Measurements from ENCODE around the gene TMEM114. TPM values are rescaled to one million over a fixed set of nuclear protein-coding genes. Genes with fewer than 3 reads are reported as not detected.
A peak's percentile ranks its signal among the peaks of the same experiment; 100 is the strongest.

TMEM114 gene
- total RNA-seq, 1 donor from 2014 or later: not detected

DNA sequence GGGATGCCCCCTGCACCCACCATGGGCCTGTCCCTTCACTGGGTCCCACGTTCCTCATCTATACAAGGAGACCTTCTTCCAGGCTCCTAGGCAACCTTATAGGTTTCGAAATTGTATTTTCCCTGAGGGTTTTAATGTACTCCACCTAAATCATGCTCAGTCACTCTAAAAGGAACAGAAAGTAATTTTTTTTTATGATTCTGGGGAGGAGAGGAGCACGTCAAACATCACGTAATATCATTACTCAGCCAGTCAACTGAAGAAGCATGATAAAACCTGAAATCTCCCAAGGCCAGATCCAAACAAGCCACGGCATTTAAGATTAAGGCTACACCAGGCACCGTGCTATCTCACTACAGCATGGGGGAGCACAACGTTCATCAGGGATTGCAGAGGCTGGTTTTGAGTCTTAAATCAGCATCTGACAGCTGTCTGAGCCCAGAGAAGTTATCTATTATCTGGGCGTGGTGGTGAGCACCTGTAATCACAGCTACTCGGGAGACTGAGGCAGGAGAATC, 3.9 kb upstream of the TMEM114 start:
- Histone ChIP-seq H3K27me3 (peaks cover 5% of the 10 kb centered on the region), H3K36me3 (no peaks in the 10 kb centered on the region), H3K27ac (no peak overlapping the region), H3K4me1 (peaks cover 0 to 3% of the 10 kb centered on the region in 2 donors), H3K9me3 (peaks cover 0 to 7% of the 10 kb centered on the region in 2 donors), H3K4me3 (no peak overlapping the region)
- DNase-seq (ENCODE audit: low spot score in 2 of 2): no peak
- intact Hi-C loops (cut with DNase I): no loop called here
- TF ChIP-seq, protein P1, sequence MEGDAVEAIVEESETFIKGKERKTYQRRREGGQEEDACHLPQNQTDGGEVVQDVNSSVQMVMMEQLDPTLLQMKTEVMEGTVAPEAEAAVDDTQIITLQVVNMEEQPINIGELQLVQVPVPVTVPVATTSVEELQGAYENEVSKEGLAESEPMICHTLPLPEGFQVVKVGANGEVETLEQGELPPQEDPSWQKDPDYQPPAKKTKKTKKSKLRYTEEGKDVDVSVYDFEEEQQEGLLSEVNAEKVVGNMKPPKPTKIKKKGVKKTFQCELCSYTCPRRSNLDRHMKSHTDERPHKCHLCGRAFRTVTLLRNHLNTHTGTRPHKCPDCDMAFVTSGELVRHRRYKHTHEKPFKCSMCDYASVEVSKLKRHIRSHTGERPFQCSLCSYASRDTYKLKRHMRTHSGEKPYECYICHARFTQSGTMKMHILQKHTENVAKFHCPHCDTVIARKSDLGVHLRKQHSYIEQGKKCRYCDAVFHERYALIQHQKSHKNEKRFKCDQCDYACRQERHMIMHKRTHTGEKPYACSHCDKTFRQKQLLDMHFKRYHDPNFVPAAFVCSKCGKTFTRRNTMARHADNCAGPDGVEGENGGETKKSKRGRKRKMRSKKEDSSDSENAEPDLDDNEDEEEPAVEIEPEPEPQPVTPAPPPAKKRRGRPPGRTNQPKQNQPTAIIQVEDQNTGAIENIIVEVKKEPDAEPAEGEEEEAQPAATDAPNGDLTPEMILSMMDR (IDR thresholded peaks at IDR 0.05): no peak

DNA sequence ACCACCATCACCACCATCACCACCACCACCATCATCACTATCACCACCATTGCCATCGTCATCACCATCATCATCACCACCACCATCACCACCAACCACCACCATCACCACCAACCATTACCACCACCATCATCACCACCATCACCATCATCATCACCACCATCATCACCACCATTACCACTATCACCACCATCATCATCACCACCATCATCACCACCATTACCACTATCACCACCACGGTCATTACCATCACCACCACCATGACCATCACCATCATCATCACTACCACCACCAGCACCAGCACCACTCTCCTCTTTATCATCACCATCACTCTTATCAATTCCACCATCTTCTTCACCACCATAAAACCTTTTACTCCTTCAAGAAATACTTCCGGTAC, 1.1 kb upstream of the TMEM114 start:
- peaks cover 7% of the 10 kb centered on the region for H3K27me3 ChIP-seq
- peaks cover 0 to 2% of the 10 kb centered on the region in 2 donors for H3K9me3 ChIP-seq
- H3K4me3 ChIP-seq: no peak overlapping the region
- intact Hi-C loops (cut with DNase I): no loop called here
- no peak for DNase-seq (ENCODE audit: low spot score in 2 of 2)
- H3K27ac ChIP-seq: no peak overlapping the region
- TF ChIP-seq, protein P1 (IDR thresholded peaks at IDR 0.05): no peak
- H3K4me1 ChIP-seq: peaks cover 0 to 3% of the 10 kb centered on the region in 2 donors
- no peaks in the 10 kb centered on the region for H3K36me3 ChIP-seq

DNA sequence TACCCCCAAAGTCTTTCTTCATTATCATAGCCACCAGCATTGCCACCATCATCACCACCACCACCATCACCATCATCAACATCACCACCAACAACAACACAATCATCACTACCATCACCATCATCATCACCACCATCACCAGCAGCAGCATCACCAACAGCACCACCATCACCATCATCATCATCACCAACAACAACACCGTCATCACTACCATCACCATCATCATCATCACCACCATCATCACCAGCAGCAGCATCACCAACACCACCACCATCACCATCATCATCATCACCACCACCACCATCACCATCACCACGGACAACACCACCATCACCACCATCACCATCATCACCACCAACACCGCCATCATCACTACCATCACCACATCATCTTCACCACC, 500 bp upstream of the TMEM114 start:
- H3K4me3 ChIP-seq: no peak overlapping the region
- TF ChIP-seq, protein P1 (IDR thresholded peaks at IDR 0.05): no peak
- no peaks in the 10 kb centered on the region for H3K36me3 ChIP-seq
- intact Hi-C loops (cut with DNase I): no loop called here
- no peak overlapping the region for H3K27ac ChIP-seq
- no peaks in the 10 kb centered on the region for H3K9me3 ChIP-seq
- H3K27me3 ChIP-seq: peaks cover 7% of the 10 kb centered on the region
- H3K4me1 ChIP-seq: peaks cover 0 to 3% of the 10 kb centered on the region in 2 donors
- no peak for DNase-seq (ENCODE audit: low spot score in 2 of 2)

DNA sequence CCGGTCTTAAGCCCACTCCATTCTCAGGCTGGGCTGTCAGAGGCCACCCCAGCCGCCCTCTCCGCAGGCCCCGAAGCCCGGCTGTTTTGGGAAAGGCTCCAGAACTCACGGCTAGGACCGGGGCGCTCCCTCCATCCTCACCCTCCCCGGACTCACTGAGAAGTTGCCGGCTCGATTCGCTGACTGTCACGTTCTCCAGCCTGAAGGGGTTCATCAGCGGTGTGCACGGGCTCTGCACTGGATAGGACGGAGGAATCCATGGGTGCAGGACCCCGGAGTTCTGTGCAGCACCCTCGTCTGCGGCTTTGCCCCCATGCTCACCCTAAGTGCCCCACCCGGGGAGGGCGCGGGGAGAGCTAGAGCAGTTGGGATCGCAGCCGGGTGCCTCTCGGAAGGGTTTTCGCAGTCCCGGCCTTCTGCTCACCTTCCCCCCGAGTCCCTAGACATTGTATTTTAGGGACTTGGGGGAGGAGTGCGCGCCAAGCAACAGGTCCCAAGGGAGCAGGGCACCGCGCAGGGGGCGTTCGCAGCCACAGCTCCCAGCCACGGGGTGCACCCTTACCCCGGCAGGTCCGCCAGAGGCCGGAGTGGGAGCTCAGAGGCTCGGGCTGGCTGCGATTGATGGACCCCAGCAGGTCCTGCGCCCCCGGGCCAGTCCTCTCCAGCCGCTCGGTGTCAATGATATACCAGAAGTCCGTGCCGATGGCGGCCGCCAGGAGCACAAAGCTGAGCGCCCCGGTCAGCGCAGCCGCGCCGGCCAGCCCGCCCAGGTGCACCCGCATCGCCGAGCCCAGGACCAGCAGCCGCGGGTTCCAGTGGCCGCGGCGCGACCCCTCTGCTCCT, 1.0 kb downstream of the TMEM114 start:
- no peaks in the 10 kb centered on the region for H3K36me3 ChIP-seq
- peaks cover 0 to 3% of the 10 kb centered on the region in 2 donors for H3K4me1 ChIP-seq
- DNase-seq (ENCODE audit: low spot score in 2 of 2): no peak
- peaks cover 7% of the 10 kb centered on the region for H3K27me3 ChIP-seq
- no peak overlapping the region for H3K27ac ChIP-seq
- H3K4me3 ChIP-seq: peak overlapping the region; percentile 35 to 42
- TF ChIP-seq, protein P1 (IDR thresholded peaks at IDR 0.05): no peak
- no peaks in the 10 kb centered on the region for H3K9me3 ChIP-seq
- intact Hi-C loops (cut with DNase I): no loop called here

- TF ChIP-seq, protein P1 (IDR thresholded peaks at IDR 0.05): no peak
- H3K36me3 ChIP-seq: no peaks in the 10 kb centered on the region
- DNase-seq (ENCODE audit: low spot score in 2 of 2): no peak
- intact Hi-C loops (cut with DNase I): no loop called here
- no peaks in the 10 kb centered on the region for H3K9me3 ChIP-seq
- H3K4me1 ChIP-seq: peaks cover 0 to 3% of the 10 kb centered on the region in 2 donors
- peaks cover 7% of the 10 kb centered on the region for H3K27me3 ChIP-seq
- H3K4me3 ChIP-seq: no peak overlapping the region
- no peak overlapping the region for H3K27ac ChIP-seq
Measured at GRCh38 chr16:8588682-8589056, 1.6 kb downstream of the TMEM114 start.
